RWPE2 (cell line): ENCODE measurements around the gene TAS2R46.

Source experiments
- ATAC-seq: fragments of 200-7000 bp; cut with Tn5 transposase; 3 replicates; pipeline ENCODE4 v1.9.1; 2021; ENCODE audit warnings: low read depth
- DNase-seq: peaks from one replicate; pipeline ENCODE4 v3.0.0-alpha.2; 2020; ENCODE audit warnings: low spot score
- H3K27ac ChIP-seq: fragments of 450-650 bp; 2 replicates; pipeline ENCODE4 v1.5.1; 2017; ENCODE audit warnings: mild to moderate bottlenecking; ENCODE audit not compliant: poor library complexity, severe bottlenecking
- H3K27me3 ChIP-seq: fragments of 250-450 bp; sonication (Bioruptor Pico); 2 replicates; pipeline ENCODE4 v1.5.1; 2021; ENCODE audit warnings: mild to moderate bottlenecking, moderate library complexity; ENCODE audit not compliant: insufficient read depth, poor library complexity, severe bottlenecking
- H3K36me3 ChIP-seq: fragments of 250-450 bp; sonication (Bioruptor Pico); 2 replicates; pipeline ENCODE4 v1.5.1; 2020; ENCODE audit warnings: low read depth, mild to moderate bottlenecking, moderate library complexity
- H3K4me1 ChIP-seq: fragments of 250-450 bp; sonication (Bioruptor Pico); 2 replicates; pipeline ENCODE4 v1.5.1; 2021; ENCODE audit warnings: mild to moderate bottlenecking, moderate library complexity; ENCODE audit not compliant: insufficient read depth, poor library complexity, severe bottlenecking
- H3K4me3 ChIP-seq: fragments of 250-450 bp; sonication (Bioruptor Pico); 2 replicates; pipeline ENCODE4 v1.5.1; 2021; ENCODE audit warnings: mild to moderate bottlenecking, moderate library complexity; ENCODE audit not compliant: severe bottlenecking
- H3K9me3 ChIP-seq: fragments of 250-450 bp; sonication (Bioruptor Pico); 2 replicates; pipeline ENCODE4 v1.5.1; 2021; ENCODE audit warnings: mild to moderate bottlenecking, moderate library complexity; ENCODE audit not compliant: severe bottlenecking
- TF ChIP-seq, protein P1 (sequence below): fragments of 450-650 bp; IDR thresholded peaks from one replicate; pipeline ENCODE4 v1.5.1; 2017; ENCODE audit warnings: mild to moderate bottlenecking, moderate library complexity; ENCODE audit not compliant: poor library complexity, severe bottlenecking

TAS2R46 gene

DNA sequence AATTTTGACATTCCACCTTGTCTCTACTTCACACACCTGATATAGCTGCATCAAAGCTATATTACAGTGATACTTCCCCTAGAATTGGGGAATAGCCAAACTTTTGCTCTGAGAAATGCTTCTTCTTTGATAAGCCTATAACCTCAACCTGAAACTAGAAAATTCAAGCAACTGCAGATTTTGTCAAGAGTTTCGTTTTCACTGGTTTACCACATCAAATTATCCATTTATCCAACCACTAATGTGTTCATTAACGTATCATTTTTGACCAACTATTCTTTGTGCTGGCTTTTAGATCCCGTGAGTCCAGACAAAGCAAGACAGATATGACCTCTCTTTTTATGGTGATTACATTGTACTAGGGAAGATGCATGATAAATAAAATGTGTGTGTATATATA lies 13.5 kb upstream of the TAS2R46 start:
- no peak for ATAC-seq

GRCh38 chr12:11071414-11071813 lies 9.3 kb upstream of the TAS2R46 start:
- Histone ChIP-seq H3K27ac (no peak overlapping the region), H3K4me3 (no peak overlapping the region), H3K4me1 (no peaks in the 10 kb centered on the region), H3K9me3 (no peaks in the 10 kb centered on the region), H3K36me3 (no peaks in the 10 kb centered on the region), H3K27me3 (no peaks in the 10 kb centered on the region)
- ATAC-seq (no peak), DNase-seq (no peak)
- TF ChIP-seq, protein P1, sequence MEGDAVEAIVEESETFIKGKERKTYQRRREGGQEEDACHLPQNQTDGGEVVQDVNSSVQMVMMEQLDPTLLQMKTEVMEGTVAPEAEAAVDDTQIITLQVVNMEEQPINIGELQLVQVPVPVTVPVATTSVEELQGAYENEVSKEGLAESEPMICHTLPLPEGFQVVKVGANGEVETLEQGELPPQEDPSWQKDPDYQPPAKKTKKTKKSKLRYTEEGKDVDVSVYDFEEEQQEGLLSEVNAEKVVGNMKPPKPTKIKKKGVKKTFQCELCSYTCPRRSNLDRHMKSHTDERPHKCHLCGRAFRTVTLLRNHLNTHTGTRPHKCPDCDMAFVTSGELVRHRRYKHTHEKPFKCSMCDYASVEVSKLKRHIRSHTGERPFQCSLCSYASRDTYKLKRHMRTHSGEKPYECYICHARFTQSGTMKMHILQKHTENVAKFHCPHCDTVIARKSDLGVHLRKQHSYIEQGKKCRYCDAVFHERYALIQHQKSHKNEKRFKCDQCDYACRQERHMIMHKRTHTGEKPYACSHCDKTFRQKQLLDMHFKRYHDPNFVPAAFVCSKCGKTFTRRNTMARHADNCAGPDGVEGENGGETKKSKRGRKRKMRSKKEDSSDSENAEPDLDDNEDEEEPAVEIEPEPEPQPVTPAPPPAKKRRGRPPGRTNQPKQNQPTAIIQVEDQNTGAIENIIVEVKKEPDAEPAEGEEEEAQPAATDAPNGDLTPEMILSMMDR: no peak

More for the DNA sequence above, 13.5 kb upstream of the TAS2R46 start:
- TF ChIP-seq, protein P1: no peak
- DNase-seq: no peak
- Histone ChIP-seq H3K27ac (no peak overlapping the region), H3K4me1 (no peaks in the 10 kb centered on the region), H3K9me3 (no peaks in the 10 kb centered on the region), H3K27me3 (no peaks in the 10 kb centered on the region), H3K36me3 (no peaks in the 10 kb centered on the region), H3K4me3 (no peak overlapping the region)

- TF ChIP-seq, protein P1: no peak
- Histone ChIP-seq H3K36me3 (no peaks in the 10 kb centered on the region), H3K4me3 (no peak overlapping the region), H3K4me1 (no peaks in the 10 kb centered on the region), H3K9me3 (no peaks in the 10 kb centered on the region), H3K27ac (no peak overlapping the region), H3K27me3 (no peaks in the 10 kb centered on the region)
- DNase-seq (no peak), ATAC-seq (no peak)
Observed at GRCh38 chr12:11070999-11071398, 8.9 kb upstream of the TAS2R46 start.

GRCh38 chr12:11069854-11070365 lies 7.8 kb upstream of the TAS2R46 start:
- Histone ChIP-seq H3K27me3 (no peaks in the 10 kb centered on the region), H3K9me3 (no peaks in the 10 kb centered on the region), H3K4me1 (no peaks in the 10 kb centered on the region), H3K4me3 (no peak overlapping the region), H3K36me3 (no peaks in the 10 kb centered on the region), H3K27ac (no peak overlapping the region)
- TF ChIP-seq, protein P1: no peak
- no peak for DNase-seq
- no peak for ATAC-seq

- Histone ChIP-seq H3K4me1 (no peaks in the 10 kb centered on the region), H3K9me3 (no peaks in the 10 kb centered on the region), H3K27ac (no peak overlapping the region), H3K36me3 (no peaks in the 10 kb centered on the region), H3K4me3 (no peak overlapping the region), H3K27me3 (no peaks in the 10 kb centered on the region)
- no peak for DNase-seq
- no peak for ATAC-seq
- TF ChIP-seq, protein P1: no peak
Observed at GRCh38 chr12:11067514-11067913, 5.4 kb upstream of the TAS2R46 start.
